Hematopoietic multipotent progenitor cell (in vitro differentiated cells): ENCODE results near the gene FEN1. TPM values are rescaled to one million over a fixed set of nuclear protein-coding genes. Genes with fewer than 3 reads are reported as not detected.

ENCODE experiments used
- DNase-seq, 3 donors: peaks; one replicate each; pipeline ENCODE4 v3.0.0-alpha.2; 2011 to 2015; ENCODE audit warnings: low read depth in 2 of 3, low spot score in 2 of 3
- total RNA-seq: library from RNA; depleted of rRNA; stranded (reverse); fragments of >200 nt; gene quantifications from one replicate; pipeline ENCODE4 v1.2.3, GENCODE V29; 2012

FEN1 gene
- total RNA-seq, 1 donor = 31.5 TPM

- no peak for DNase-seq
These were observed 545 bp downstream of the FEN1 start for GRCh38 chr11:61793083-61793828.

DNA sequence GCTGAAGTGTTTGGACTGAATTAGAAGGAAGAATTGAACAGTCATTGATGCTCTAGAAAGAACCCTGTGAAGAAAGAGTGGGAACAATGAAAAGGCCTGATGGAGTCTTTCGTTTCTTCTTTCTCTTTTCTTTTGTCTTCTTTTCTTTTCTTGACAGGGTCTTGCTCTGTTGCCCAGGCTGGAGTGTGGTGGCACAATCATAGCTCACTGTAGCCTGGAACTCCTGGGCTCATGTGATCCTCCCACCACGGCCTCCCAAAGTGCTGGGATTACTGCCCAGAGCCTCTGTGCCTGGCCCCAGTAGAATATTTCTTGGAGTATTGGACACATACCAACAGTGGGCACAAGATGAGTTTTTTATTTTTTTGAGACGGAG is 1.1 kb downstream of the FEN1 start:
- no peak for DNase-seq

- no peak for DNase-seq
These were observed 1.9 kb downstream of the FEN1 start for GRCh38 chr11:61794579-61794978.

GRCh38 chr11:61795459-61795858 is 2.7 kb downstream of the FEN1 start:
- no peak for DNase-seq

- no peak for DNase-seq
These were observed 3.3 kb downstream of the FEN1 start for GRCh38 chr11:61795876-61796526.

DNA sequence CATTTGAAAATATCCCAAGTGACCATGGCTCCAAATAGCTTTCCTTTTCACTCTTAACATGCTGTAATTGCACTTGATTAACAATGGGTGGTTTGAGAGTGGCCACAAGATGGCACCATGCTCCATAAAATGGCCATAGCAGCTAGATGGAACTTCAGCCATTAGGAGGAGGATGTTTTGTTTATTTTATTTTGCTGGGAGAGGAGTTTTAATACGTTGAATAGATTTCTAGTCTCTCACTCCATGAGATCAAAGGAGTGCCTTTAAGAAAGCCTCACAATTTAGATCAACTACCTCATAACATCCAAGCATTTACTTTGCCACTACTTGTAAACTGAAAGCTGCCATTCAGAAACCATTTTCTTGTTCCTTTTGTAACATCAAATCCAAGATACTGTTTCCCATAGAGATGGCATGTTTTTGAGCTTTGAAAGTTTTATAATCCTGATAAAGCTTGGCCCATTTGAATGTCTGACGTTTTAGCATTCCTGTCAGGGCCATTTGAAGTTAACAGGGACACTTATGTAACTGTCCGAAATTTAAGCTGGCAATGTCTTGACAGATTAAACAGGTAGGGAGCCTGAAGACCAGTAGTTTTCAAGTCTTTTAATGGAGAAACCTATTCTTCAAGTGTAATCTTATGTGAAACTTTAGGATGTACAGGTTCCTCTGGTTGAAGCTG is 4.7 kb downstream of the FEN1 start:
- peak in 2 of 3 donors; percentile 79 to 91 for DNase-seq

- DNase-seq = no peak
These were observed 7.1 kb downstream of the FEN1 start for GRCh38 chr11:61799665-61800284.

GRCh38 chr11:61800331-61801281 is 7.9 kb downstream of the FEN1 start:
- no peak for DNase-seq

DNA sequence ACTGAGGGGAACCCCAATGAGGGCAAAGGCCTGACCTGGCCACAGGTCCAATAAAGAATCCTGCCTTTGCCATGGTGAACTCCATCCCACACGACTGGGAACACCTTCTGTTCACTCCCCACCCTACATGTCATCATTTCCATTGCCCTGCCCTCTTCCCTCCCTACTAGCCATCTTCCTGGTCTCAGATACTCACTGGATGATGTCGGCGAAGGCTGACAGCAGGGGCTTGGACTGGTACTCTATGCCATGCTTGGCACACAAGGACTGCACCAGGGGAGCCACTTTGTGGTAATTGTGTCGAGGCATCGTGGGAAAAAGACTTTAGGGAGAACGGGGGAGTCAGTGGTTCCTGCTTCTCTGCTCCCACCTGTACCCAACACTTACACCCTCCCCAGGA is 9.9 kb downstream of the FEN1 start:
- DNase-seq = no peak

DNA sequence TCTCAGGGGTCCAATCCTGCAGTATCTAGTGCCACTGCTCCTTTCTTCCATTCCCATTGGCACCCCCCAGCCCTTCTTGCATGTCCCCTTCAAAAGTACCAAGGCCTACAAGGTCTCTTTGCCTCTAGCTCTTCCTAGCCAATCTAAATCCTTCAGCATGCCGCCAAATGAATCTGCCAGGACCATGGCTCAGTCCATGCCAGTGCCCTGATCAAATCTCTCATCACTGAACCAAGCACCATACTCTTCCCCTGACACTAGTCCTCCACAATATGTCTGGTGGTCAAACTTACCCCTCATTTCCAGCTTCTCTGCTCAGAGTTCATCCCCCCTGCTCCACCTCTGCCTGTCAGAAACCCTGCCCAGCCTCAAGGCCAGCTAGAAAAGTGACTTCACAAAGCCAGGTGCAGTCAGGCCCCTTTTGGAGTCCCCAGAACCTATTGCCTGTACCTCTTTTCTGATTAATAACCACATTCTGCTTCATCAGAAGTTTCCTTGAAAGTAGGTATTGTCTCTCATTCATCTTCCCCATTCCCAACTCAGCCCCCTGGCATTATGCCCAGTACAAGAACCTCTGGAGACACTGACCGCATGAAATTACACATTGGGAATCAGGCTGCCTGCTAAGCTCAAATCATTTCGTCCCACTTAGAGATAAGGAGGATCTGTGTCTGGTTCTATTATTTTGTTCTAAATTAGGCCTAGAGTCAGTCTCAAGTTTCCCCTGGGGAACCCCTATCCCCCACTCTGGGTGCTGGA is 11.4 kb downstream of the FEN1 start:
- no peak for DNase-seq

GRCh38 chr11:61805146-61805545 is 12.4 kb downstream of the FEN1 start:
- DNase-seq = no peak

DNA sequence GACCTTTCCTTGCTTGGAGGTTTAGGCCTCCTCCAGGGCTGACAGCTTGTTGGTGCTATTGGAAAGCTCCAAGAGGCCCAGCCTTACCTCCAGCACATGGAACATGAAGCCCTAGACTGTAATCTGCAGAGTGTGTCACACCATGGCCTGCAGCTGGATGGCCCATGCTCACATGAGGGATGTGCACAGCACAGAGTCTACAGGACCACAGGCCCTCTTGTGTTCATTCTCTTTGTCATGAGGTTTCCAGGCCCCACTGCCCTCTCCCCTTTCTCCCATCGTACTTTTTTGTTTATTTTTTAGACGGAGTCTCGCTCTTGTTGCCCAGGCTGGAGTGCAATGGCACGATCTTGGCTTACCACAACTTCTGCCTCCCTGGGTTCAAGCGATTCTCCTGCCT is 14.1 kb downstream of the FEN1 start:
- DNase-seq = no peak

GRCh38 chr11:61810671-61811175 is 18.0 kb downstream of the FEN1 start:
- DNase-seq = no peak

- DNase-seq = no peak
These were observed 19.1 kb downstream of the FEN1 start for GRCh38 chr11:61811831-61812230.

DNA sequence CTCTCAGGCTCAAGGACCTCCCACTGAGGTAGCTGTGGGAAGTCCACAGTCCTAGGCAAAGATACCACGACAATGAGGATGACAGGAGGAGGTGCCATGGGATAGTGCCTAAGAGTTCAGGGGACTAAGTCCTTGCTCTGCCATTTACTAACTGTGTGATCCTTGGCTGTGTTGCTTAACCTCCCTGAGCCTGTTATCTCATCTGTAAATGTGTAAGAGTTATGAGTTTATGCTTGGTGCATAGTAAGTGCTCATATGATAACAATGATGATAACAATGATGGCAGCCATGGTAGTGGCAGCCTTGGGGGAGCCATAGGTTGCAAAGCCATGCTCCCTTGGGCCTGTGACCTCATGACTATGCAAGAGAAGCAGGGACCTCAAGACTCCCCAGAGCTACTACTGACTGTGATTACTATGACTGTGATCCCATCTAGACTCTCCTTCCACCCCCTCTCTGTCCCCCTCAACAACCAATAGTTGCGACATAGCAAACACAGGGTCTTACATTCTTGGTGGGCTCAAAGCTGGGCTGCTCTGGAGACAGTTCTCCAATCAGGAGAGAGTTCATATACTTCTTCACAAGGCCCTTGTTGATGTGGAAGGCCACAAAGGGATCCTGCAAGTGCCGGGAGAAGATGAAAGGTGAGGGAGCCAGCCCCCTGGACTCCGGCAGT is 20.2 kb downstream of the FEN1 start:
- DNase-seq = no peak

DNA sequence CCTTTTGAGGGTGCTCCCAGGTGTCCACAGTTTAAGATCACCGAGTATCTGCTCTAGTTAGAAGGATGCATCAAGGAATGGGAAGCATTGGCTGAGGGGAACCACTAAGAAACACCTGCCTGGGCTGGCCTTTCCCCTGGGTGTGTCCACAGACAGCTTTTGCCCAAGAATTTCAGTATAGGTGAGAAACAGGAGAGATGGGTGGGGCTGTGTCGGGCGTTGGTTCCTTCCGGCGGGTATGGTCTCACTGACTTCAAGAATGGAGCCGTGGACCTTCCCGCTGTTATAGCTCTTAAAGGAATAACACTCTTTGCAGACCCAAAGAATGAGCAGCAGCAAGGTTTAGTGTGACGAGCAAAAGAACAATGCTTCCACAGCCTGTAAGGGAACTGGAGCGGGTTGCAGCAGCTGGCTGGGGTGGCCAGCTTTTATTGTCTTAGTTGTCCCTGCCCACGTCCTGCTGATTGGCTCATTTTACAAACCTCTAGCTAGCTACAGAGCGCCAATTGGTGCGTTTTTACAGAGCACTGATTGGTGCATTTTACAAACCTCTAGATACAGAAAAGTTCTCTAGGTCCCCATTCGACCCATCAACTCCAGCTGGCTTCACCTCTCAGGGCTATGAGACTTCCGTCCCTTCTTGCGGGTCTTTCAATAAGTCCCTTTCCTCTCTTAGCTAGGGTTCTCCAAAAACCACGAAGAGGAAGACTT is 21.7 kb downstream of the FEN1 start:
- DNase-seq = peak in 2 of 3 donors; percentile 55 to 80

GRCh38 chr11:61814958-61815789 is 22.5 kb downstream of the FEN1 start:
- peak in 2 of 3 donors; percentile 65 to 80 for DNase-seq
